Sigmoid colon (tissue), 7 donors: Measurements from ENCODE around the gene PCDHGA9. TPM values are rescaled to one million over a fixed set of nuclear protein-coding genes. Genes with fewer than 3 reads are reported as not detected.

ENCODE experiments used
- DNase-seq: peaks from one replicate; pipeline ENCODE4 v3.0.0-alpha.2; 2019
- H3K27ac ChIP-seq, 4 donors: fragments of 200-600 bp; sonication (generic); one replicate each; pipeline ENCODE4 v1.5.1; 2016 to 2019; ENCODE audit warnings: mild to moderate bottlenecking in 1 of 4
- H3K27me3 ChIP-seq, 3 donors: fragments of 200-600 bp; sonication (generic); one replicate each; pipeline ENCODE4 v1.5.1; 2019; ENCODE audit warnings: mild to moderate bottlenecking in 1 of 3
- H3K36me3 ChIP-seq, 4 donors: fragments of 200-600 bp; sonication (generic); one replicate each; pipeline ENCODE4 v1.5.1; 2016 to 2019
- H3K4me1 ChIP-seq, 4 donors: fragments of 200-600 bp; sonication (generic); one replicate each; pipeline ENCODE4 v1.5.1; 2017 to 2019
- H3K4me3 ChIP-seq, 4 donors: fragments of 200-600 bp; sonication (generic); one replicate each; pipeline ENCODE4 v1.5.1; 2017 to 2019; ENCODE audit warnings: mild to moderate bottlenecking in 2 of 4, moderate library complexity in 1 of 4
- H3K9me3 ChIP-seq, 4 donors: fragments of 200-600 bp in 3 of 4; sonication (generic) in 3 of 4; one replicate each; pipeline versions ENCODE4 v1.5.1 to v1.6.1; 2013 to 2019
- EP300 ChIP-seq, 4 donors: sonication (generic); formaldehyde crosslinking; IDR thresholded peaks; one replicate each; pipeline ENCODE4 v1.6.1; 2017; ENCODE audit warnings: antibody characterized with exemption in 4 of 4
- POLR2A ChIP-seq, 2 donors: fragments of 450-650 bp; IDR thresholded peaks; one replicate each; pipeline ENCODE4 v1.6.1; 2016; ENCODE audit warnings: antibody characterized with exemption in 2 of 2, mild to moderate bottlenecking in 2 of 2, moderate library complexity in 2 of 2
- POLR2AphosphoS5 ChIP-seq, 4 donors: sonication (generic); formaldehyde crosslinking; IDR thresholded peaks; one replicate each; pipeline ENCODE4 v1.6.1; 2017; ENCODE audit warnings: antibody characterized with exemption in 4 of 4
- WGBS, 2 donors: extraction: QIAGEN DNeasy Blood & Tissue Kit; methylation state at CpG; one replicate each; pipeline ENCODE4 v1.1.7; 2013; 5-methylcytosine and 5-hydroxymethylcytosine counted together
- intact Hi-C: fragments of 100-400 bp; cut with DNase I; formaldehyde crosslinking; loops from one replicate; pipeline ENCODE4 v1.15.1; 2023
- polyA plus RNA-seq, 3 donors: library from polyadenylated mRNA; stranded (reverse); fragments of 200-250 nt; gene quantifications; one replicate each; pipeline ENCODE4 v1.2.3, GENCODE V29; 2013
- total RNA-seq, 4 donors: library from RNA; depleted of rRNA; stranded (reverse); fragments of >200 nt; gene quantifications; one replicate each; pipeline ENCODE4 v1.1.0, GENCODE V29; 2016
- TF ChIP-seq, protein P1 (sequence below), 4 experiments: fragments of 450-650 bp in 3 of 4; fragments of 200-600 bp in 1 of 4; IDR thresholded peaks; one replicate each; pipeline ENCODE4 v1.5.1; 2016 to 2019; ENCODE audit warnings: antibody characterized with exemption in 4 of 4, mild to moderate bottlenecking in 3 of 4, moderate library complexity in 2 of 4
- donor health status: healthy with polysubstance abuse.
- donor health status: Bipolar disorder and iron deficiency.
- donor health status: healthy.

The PCDHGA9 gene
- total and polyA plus RNA-seq, 7 donors, result 0.79 to 15.8 (median 10.4) TPM; not detected in 2

DNA sequence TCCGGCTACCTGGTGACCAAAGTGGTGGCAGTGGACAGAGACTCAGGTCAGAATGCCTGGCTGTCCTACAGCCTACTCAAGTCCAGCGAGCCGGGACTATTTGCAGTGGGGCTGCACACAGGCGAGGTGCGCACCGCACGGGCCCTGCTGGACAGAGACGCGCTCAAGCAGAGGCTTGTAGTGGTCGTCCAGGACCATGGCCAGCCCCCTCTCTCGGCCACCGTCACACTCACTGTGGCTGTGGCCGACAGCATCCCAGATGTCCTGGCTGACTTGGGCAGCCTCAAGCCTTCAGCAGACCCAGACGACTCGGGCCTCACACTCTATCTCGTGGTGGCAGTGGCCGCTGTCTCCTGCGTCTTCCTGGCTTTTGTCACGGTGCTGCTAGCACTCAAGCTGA is 45.6 kb upstream of the PCDHGA9 start:
- Histone ChIP-seq H3K27me3 (peaks cover 0 to 13% (median 0%) of the 10 kb centered on the region in 3 donors), H3K9me3 (peaks cover 37 to 84% (median 62%) of the 10 kb centered on the region in 4 donors), H3K27ac (no peak overlapping the region), H3K4me3 (no peak overlapping the region), H3K4me1 (no peaks in the 10 kb centered on the region), H3K36me3 (no peaks in the 10 kb centered on the region)
- 55 to 69% methylated on average over 19 of the region's 19 CpGs for WGBS, 2 donors
- no peak for TF ChIP-seq EP300 (IDR thresholded peaks at IDR 0.05)
- TF ChIP-seq, protein P1, sequence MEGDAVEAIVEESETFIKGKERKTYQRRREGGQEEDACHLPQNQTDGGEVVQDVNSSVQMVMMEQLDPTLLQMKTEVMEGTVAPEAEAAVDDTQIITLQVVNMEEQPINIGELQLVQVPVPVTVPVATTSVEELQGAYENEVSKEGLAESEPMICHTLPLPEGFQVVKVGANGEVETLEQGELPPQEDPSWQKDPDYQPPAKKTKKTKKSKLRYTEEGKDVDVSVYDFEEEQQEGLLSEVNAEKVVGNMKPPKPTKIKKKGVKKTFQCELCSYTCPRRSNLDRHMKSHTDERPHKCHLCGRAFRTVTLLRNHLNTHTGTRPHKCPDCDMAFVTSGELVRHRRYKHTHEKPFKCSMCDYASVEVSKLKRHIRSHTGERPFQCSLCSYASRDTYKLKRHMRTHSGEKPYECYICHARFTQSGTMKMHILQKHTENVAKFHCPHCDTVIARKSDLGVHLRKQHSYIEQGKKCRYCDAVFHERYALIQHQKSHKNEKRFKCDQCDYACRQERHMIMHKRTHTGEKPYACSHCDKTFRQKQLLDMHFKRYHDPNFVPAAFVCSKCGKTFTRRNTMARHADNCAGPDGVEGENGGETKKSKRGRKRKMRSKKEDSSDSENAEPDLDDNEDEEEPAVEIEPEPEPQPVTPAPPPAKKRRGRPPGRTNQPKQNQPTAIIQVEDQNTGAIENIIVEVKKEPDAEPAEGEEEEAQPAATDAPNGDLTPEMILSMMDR (IDR thresholded peaks at IDR 0.05), result no peak
- TF ChIP-seq POLR2AphosphoS5 (IDR thresholded peaks at IDR 0.05), result no peak
- TF ChIP-seq POLR2A (IDR thresholded peaks at IDR 0.05), result no peak
- no peak for DNase-seq
- intact Hi-C loops, result no loop called here

DNA sequence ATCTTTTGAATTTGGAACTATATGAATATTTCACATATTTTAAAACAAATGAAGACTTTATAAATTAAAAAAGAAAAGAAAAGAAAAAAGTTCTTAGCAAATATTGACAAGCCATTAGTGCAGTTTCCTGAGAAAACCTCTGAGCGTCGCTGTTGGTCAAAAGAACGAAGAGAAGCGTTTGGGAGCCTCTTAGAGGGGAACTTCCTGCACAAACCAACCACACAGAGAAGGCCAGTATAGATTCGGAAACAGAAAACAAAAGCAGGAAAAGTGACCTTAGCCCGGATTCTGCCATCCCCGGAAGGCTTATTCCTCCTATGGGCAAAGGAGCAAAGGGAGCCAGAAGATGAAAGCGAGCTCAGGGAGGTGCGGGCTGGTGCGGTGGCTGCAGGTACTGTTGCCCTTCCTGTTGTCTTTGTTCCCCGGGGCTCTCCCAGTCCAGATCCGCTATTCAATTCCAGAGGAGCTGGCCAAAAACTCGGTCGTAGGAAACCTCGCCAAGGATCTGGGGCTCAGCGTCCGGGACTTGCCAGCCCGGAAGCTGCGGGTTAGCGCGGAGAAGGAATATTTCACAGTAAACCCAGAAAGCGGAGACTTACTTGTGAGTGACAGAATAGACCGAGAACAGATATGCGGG is 42.7 kb upstream of the PCDHGA9 start, which contains the start of gene PCDHGB2:
PCDHGB2 (plus strand) TSS at position 205 of the 637 bp plus-strand sequence; CDS start at position 347, 142 bp downstream.
- H3K9me3 ChIP-seq, result peaks cover 48 to 96% (median 68%) of the 10 kb centered on the region in 4 donors

DNA sequence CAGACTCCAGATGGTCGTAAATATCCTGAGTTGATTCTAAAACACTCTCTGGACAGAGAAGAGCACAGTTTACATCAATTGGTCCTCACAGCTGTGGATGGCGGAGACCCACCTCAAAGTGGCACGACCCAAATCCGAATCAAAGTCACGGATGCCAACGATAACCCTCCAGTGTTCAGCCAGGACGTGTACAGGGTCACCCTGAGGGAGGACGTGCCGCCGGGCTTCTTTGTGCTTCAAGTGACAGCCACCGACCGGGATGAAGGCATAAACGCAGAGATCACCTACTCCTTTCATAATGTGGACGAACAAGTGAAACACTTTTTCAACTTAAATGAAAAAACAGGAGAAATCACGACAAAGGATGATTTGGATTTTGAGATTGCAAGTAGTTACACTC is 41.9 kb upstream of the PCDHGA9 start:
- H3K27ac ChIP-seq, result no peak overlapping the region
- H3K36me3 ChIP-seq, result no peaks in the 10 kb centered on the region
- no peaks in the 10 kb centered on the region for H3K4me1 ChIP-seq
- intact Hi-C loops, result no loop called here
- H3K4me3 ChIP-seq, result no peak overlapping the region
- H3K9me3 ChIP-seq, result peaks cover 50 to 96% (median 70%) of the 10 kb centered on the region in 4 donors
- no peak for DNase-seq
- H3K27me3 ChIP-seq, result peaks cover 0 to 5% (median 4%) of the 10 kb centered on the region in 3 donors
- TF ChIP-seq, protein P1 (IDR thresholded peaks at IDR 0.05), result no peak
- TF ChIP-seq EP300 (IDR thresholded peaks at IDR 0.05), result no peak
- TF ChIP-seq POLR2AphosphoS5 (IDR thresholded peaks at IDR 0.05), result no peak
- TF ChIP-seq POLR2A (IDR thresholded peaks at IDR 0.05), result no peak
- WGBS, 2 donors, result 42 to 61% methylated on average over 15 of the region's 15 CpGs

More for the DNA sequence above, 42.7 kb upstream of the PCDHGA9 start, which contains the start of gene PCDHGB2:
- Histone ChIP-seq H3K36me3 (no peaks in the 10 kb centered on the region), H3K27ac (no peak within 1 kb of the TSS), H3K4me3 (peak within 1 kb of the TSS in 2 of 4 donors; percentile 14 to 26), H3K4me1 (no peaks in the 10 kb centered on the region), H3K27me3 (peaks cover 0 to 5% (median 4%) of the 10 kb centered on the region in 3 donors)
- TF ChIP-seq, protein P1 (IDR thresholded peaks at IDR 0.05), result peak in 1 of 4 experiments; percentile 8
- no peak for TF ChIP-seq EP300 (IDR thresholded peaks at IDR 0.05)
- DNase-seq, result no peak
- intact Hi-C loops, result no loop called here
- 23 to 34% methylated on average over 24 of the region's 24 CpGs for WGBS, 2 donors

DNA sequence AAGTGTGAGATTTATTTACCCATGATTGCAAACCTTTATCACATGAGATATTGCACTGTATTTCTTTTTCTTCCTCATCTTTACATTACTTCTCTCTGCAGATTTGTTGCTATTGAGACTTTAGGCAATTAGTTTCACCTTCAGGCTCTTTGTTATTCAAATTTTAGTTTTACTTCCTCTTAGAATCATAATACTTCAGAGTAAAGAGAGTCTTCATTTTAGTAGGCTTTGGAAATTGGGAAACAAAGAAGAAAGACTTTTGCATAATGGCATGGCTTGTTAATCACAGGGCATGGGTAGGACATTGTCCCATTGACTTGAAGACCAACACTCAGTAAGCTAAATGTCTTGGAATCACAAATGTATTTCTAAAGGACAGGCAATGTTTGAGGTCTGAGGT is 39.9 kb upstream of the PCDHGA9 start:
- DNase-seq, result no peak
- peaks cover 41 to 96% (median 67%) of the 10 kb centered on the region in 4 donors for H3K9me3 ChIP-seq
- H3K4me1 ChIP-seq, result no peaks in the 10 kb centered on the region
- intact Hi-C loops, result no loop called here
- no peak overlapping the region for H3K27ac ChIP-seq
- no peak overlapping the region for H3K4me3 ChIP-seq
- H3K36me3 ChIP-seq, result no peaks in the 10 kb centered on the region
- no peak for TF ChIP-seq POLR2A (IDR thresholded peaks at IDR 0.05)
- TF ChIP-seq POLR2AphosphoS5 (IDR thresholded peaks at IDR 0.05), result no peak
- TF ChIP-seq, protein P1 (IDR thresholded peaks at IDR 0.05), result no peak
- TF ChIP-seq EP300 (IDR thresholded peaks at IDR 0.05), result no peak
- H3K27me3 ChIP-seq, result peaks cover 0 to 13% (median 4%) of the 10 kb centered on the region in 3 donors
